Eye (tissue), 1 donor: Measurements from ENCODE around the gene TENM3.

Source experiments
- DNase-seq: peaks from one replicate; pipeline ENCODE4 v3.0.0-alpha.2; 2015

The TENM3 gene

GRCh38 chr4:182704948-182705347 lies 461.7 kb downstream of the TENM3 start:
- no peak for DNase-seq

- no peak for DNase-seq
These were observed 462.2 kb downstream of the TENM3 start for GRCh38 chr4:182705389-182705788.

- no peak for DNase-seq
These were observed 468.0 kb downstream of the TENM3 start for GRCh38 chr4:182711211-182711610.

- no peak for DNase-seq
These were observed 472.3 kb downstream of the TENM3 start for GRCh38 chr4:182715548-182715947.

- DNase-seq = no peak
These were observed 473.0 kb downstream of the TENM3 start for GRCh38 chr4:182716192-182716591.

- DNase-seq = no peak
These were observed 474.8 kb downstream of the TENM3 start for GRCh38 chr4:182717788-182718583.

- DNase-seq = no peak
These were observed 481.2 kb downstream of the TENM3 start for GRCh38 chr4:182724414-182724813.

- DNase-seq = no peak
These were observed 486.3 kb downstream of the TENM3 start for GRCh38 chr4:182729516-182729915.

GRCh38 chr4:182730791-182731190 lies 487.6 kb downstream of the TENM3 start:
- DNase-seq = no peak

- DNase-seq = peak; percentile 66
These were observed 493.0 kb downstream of the TENM3 start for GRCh38 chr4:182736207-182736606.

- no peak for DNase-seq
These were observed 495.3 kb downstream of the TENM3 start for GRCh38 chr4:182738283-182739047.

GRCh38 chr4:182740256-182740655 lies 497.1 kb downstream of the TENM3 start:
- DNase-seq = no peak

- DNase-seq = no peak
These were observed 497.9 kb downstream of the TENM3 start for GRCh38 chr4:182741054-182741453.

- DNase-seq = no peak
These were observed 498.7 kb downstream of the TENM3 start for GRCh38 chr4:182741914-182742313.

- DNase-seq = no peak
These were observed 500.6 kb downstream of the TENM3 start for GRCh38 chr4:182743815-182744214.

GRCh38 chr4:182745237-182745636 lies 502.0 kb downstream of the TENM3 start:
- DNase-seq = peak; percentile 57

GRCh38 chr4:182746876-182747275 lies 503.7 kb downstream of the TENM3 start:
- DNase-seq = no peak

- no peak for DNase-seq
These were observed 505.1 kb downstream of the TENM3 start for GRCh38 chr4:182748283-182748682.

- no peak for DNase-seq
These were observed 505.7 kb downstream of the TENM3 start for GRCh38 chr4:182748949-182749348.

- DNase-seq = no peak
These were observed 506.5 kb downstream of the TENM3 start for GRCh38 chr4:182749667-182750167.

GRCh38 chr4:182752158-182752910 lies 509.1 kb downstream of the TENM3 start:
- no peak for DNase-seq

- no peak for DNase-seq
These were observed 511.7 kb downstream of the TENM3 start for GRCh38 chr4:182754895-182755294.

- no peak for DNase-seq
These were observed 513.0 kb downstream of the TENM3 start for GRCh38 chr4:182756161-182756690.
